ENCODE measurements around the gene MRPL40. TPM values are rescaled to one million over a fixed set of nuclear protein-coding genes. Genes with fewer than 3 reads are reported as not detected.

Gene MRPL40
- total and polyA plus RNA-seq, 2 donors (not counting 1 experiment from before 2014, with no cell fraction given) = 44.4 to 44.8 TPM

- peaks cover 2% of the 10 kb centered on the region for H3K4me1 ChIP-seq (ENCODE audit: control insufficient read depth, extremely low read depth, insufficient read depth, low read length)
- no peaks in the 10 kb centered on the region for H4K20me1 ChIP-seq (ENCODE audit: control insufficient read depth, extremely low read depth, insufficient read depth, low read length)
- TF ChIP-seq EZH2 (IDR thresholded peaks at IDR 0.05; ENCODE audit: low read length, missing control alignments) = no peak
- TF ChIP-seq, protein P1, sequence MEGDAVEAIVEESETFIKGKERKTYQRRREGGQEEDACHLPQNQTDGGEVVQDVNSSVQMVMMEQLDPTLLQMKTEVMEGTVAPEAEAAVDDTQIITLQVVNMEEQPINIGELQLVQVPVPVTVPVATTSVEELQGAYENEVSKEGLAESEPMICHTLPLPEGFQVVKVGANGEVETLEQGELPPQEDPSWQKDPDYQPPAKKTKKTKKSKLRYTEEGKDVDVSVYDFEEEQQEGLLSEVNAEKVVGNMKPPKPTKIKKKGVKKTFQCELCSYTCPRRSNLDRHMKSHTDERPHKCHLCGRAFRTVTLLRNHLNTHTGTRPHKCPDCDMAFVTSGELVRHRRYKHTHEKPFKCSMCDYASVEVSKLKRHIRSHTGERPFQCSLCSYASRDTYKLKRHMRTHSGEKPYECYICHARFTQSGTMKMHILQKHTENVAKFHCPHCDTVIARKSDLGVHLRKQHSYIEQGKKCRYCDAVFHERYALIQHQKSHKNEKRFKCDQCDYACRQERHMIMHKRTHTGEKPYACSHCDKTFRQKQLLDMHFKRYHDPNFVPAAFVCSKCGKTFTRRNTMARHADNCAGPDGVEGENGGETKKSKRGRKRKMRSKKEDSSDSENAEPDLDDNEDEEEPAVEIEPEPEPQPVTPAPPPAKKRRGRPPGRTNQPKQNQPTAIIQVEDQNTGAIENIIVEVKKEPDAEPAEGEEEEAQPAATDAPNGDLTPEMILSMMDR (conservative IDR thresholded peaks at IDR 0.05 in 1 of 2, IDR thresholded peaks at IDR 0.05 in 1 of 2; ENCODE audit: low read depth in 1 of 2, low read length in 2 of 2) = no peak
- no peak overlapping the region for H2AFZ ChIP-seq (ENCODE audit: low read length)
- H3K79me2 ChIP-seq (ENCODE audit: control insufficient read depth, insufficient read depth, low read length) = peaks cover 18% of the 10 kb centered on the region
- DNase-seq (ENCODE audit: low read depth in 2 of 2) = no peak
- peak overlapping the region in 1 of 4 experiments; percentile 80 for H3K4me3 ChIP-seq (replicated peaks in 1 of 4; ENCODE audit: control extremely low read depth in 1 of 4, insufficient read depth in 1 of 4, low read depth in 3 of 4, low read length in 4 of 4)
- no peak overlapping the region for H3K9ac ChIP-seq (ENCODE audit: insufficient read depth, low read length)
- H3K9me3 ChIP-seq (ENCODE audit: control insufficient read depth, insufficient read depth, low read depth, low read length) = no peaks in the 10 kb centered on the region
- peaks cover 7% of the 10 kb centered on the region for H3K36me3 ChIP-seq (ENCODE audit: control insufficient read depth, insufficient read depth, low read length)
- H3K27me3 ChIP-seq (ENCODE audit: control insufficient read depth, insufficient read depth, low read length) = no peaks in the 10 kb centered on the region
- no peak overlapping the region for H3K27ac ChIP-seq (ENCODE audit: insufficient read depth, low read length)
- peak overlapping the region; percentile 99 for H3K4me2 ChIP-seq (ENCODE audit: extremely low read depth, insufficient read depth, low read length)
Observed at GRCh38 chr22:19448739-19449421, 16.5 kb downstream of the MRPL40 start.

DNA sequence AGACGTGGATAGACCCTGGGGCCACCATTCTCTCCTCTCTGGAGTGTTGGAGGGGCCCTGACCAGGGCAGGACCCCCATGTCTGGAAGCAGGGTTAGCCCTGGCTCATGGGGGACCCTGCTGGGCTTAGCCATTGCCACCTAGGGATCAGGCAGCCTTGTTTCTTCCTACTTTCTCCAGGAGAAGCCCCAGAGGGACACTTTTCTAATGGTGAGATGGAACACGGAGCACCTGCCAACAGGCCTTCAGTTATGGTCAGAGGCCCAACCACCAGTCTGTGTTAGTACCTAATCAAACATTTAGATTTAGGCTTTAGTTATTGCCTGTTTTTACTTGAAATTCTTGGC lies 17.1 kb downstream of the MRPL40 start:
- DNase-seq (ENCODE audit: low read depth in 2 of 2) = no peak
- Histone ChIP-seq H3K79me2 (ENCODE audit: control insufficient read depth, insufficient read depth, low read length) (peaks cover 16% of the 10 kb centered on the region), H3K4me2 (ENCODE audit: extremely low read depth, insufficient read depth, low read length) (no peak overlapping the region), H3K27ac (ENCODE audit: insufficient read depth, low read length) (no peak overlapping the region), H3K36me3 (ENCODE audit: control insufficient read depth, insufficient read depth, low read length) (peaks cover 7% of the 10 kb centered on the region), H3K9ac (ENCODE audit: insufficient read depth, low read length) (no peak overlapping the region), H4K20me1 (ENCODE audit: control insufficient read depth, extremely low read depth, insufficient read depth, low read length) (no peaks in the 10 kb centered on the region), H3K9me3 (ENCODE audit: control insufficient read depth, insufficient read depth, low read depth, low read length) (no peaks in the 10 kb centered on the region), H3K4me1 (ENCODE audit: control insufficient read depth, extremely low read depth, insufficient read depth, low read length) (peaks cover 2% of the 10 kb centered on the region), H3K27me3 (ENCODE audit: control insufficient read depth, insufficient read depth, low read length) (no peaks in the 10 kb centered on the region), H2AFZ (ENCODE audit: low read length) (no peak overlapping the region), H3K4me3 (replicated peaks in 1 of 4; ENCODE audit: control extremely low read depth in 1 of 4, insufficient read depth in 1 of 4, low read depth in 3 of 4, low read length in 4 of 4) (no peak overlapping the region)
- TF ChIP-seq, protein P1 (conservative IDR thresholded peaks at IDR 0.05 in 1 of 2, IDR thresholded peaks at IDR 0.05 in 1 of 2; ENCODE audit: low read depth in 1 of 2, low read length in 2 of 2) = no peak
- TF ChIP-seq EZH2 (IDR thresholded peaks at IDR 0.05; ENCODE audit: low read length, missing control alignments) = no peak

- peaks cover 11% of the 10 kb centered on the region for H3K36me3 ChIP-seq (ENCODE audit: control insufficient read depth, insufficient read depth, low read length)
- peaks cover 2% of the 10 kb centered on the region for H3K4me1 ChIP-seq (ENCODE audit: control insufficient read depth, extremely low read depth, insufficient read depth, low read length)
- H4K20me1 ChIP-seq (ENCODE audit: control insufficient read depth, extremely low read depth, insufficient read depth, low read length) = no peaks in the 10 kb centered on the region
- no peak overlapping the region for H2AFZ ChIP-seq (ENCODE audit: low read length)
- no peaks in the 10 kb centered on the region for H3K9me3 ChIP-seq (ENCODE audit: control insufficient read depth, insufficient read depth, low read depth, low read length)
- no peak overlapping the region for H3K9ac ChIP-seq (ENCODE audit: insufficient read depth, low read length)
- no peak for DNase-seq (ENCODE audit: low read depth in 2 of 2)
- H3K4me2 ChIP-seq (ENCODE audit: extremely low read depth, insufficient read depth, low read length) = no peak overlapping the region
- H3K79me2 ChIP-seq (ENCODE audit: control insufficient read depth, insufficient read depth, low read length) = peaks cover 11% of the 10 kb centered on the region
- no peak overlapping the region for H3K27ac ChIP-seq (ENCODE audit: insufficient read depth, low read length)
- no peak overlapping the region for H3K4me3 ChIP-seq (replicated peaks in 1 of 4; ENCODE audit: control extremely low read depth in 1 of 4, insufficient read depth in 1 of 4, low read depth in 3 of 4, low read length in 4 of 4)
- no peak for TF ChIP-seq EZH2 (IDR thresholded peaks at IDR 0.05; ENCODE audit: low read length, missing control alignments)
- TF ChIP-seq, protein P1 (conservative IDR thresholded peaks at IDR 0.05 in 1 of 2, IDR thresholded peaks at IDR 0.05 in 1 of 2; ENCODE audit: low read depth in 1 of 2, low read length in 2 of 2) = no peak
- no peaks in the 10 kb centered on the region for H3K27me3 ChIP-seq (ENCODE audit: control insufficient read depth, insufficient read depth, low read length)
Observed at GRCh38 chr22:19450363-19451175, 18.2 kb downstream of the MRPL40 start.
